NCI-H82 (cell line): Measurements from ENCODE around the gene OR51E1.

Experiments used
- DNase-seq: peaks from one replicate; lab custom pipeline; 2025; lab: John Stamatoyannopoulos, UW

OR51E1 gene

DNA sequence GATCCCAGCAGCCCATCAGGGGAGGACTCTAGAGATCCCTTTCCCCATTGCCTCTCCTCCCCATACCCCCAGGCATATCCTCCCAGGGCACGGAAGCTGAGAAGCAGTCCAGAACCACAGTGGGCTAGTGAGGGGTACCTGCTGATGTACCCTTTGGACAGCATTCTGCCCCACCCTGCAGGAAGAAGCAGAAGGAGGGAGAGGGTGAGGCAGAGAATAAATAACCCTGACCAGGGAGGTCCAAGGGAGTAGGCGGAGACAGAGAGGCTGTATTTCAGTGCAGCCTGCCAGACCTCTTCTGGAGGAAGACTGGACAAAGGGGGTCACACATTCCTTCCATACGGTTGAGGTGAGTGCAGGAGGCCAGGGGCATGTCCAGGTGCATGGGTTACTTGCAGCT, at the start of gene OR51E1:
Gene OR51E1 (plus strand): TSS at position 301 of the 400 bp plus-strand sequence. CDS start 8,545 bp downstream, outside the sequence.
- no peak for DNase-seq

DNA sequence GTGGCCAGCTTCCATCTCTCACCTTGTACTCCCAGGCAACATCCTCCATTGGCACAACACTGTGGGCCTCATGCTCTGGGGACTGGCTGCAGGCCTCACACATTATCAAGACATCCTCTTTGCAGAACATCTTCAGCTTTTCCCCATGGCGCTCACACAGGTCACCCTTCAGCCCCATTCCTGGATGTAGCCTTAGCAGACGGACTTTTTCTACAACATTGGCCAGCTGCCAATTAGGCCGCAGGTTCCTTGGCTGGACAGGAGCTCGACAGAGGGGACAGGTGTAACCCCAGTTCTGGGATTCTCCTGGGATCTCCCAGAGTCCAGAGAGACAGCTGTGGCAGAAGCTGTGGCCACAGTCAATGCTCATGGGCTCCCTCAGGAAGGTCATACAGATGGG, 38.7 kb upstream of the OR51E1 start:
- DNase-seq: no peak

DNA sequence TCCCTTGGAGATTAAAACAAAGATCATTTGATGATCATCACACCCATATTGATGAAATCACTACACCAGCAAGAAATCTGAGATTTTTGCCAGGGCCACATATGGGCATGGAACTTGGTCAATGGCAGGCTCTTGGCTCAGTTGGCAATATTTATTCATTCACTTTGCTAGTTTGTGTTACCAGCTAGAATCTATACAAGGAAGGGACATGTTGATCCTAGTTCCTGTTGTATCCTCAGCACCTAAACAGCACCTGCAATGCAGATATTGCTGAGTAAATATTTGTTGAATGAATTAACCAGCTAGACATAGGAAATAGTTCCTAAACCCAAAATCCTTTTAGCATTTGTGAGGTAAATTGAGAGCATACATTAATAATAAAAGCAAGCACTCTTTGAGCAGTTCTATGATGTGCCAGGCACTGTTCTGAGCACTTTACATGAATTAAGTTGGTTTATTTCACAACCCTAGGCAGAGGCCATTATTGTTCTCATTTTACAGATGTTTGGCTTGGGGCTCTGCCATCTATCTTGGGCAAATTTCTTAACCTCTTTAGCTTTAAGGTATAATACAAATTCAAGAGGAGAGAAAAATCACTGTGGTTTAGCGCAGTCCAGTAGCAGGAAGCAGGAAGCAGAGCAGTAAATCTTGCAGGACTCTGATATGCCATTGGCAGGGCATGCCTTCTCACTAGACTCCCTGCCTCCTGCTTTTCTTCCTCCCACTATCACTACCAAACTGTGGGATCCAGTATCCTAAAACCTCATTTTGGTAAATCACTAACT, 37.4 kb upstream of the OR51E1 start:
- no peak for DNase-seq

- no peak for DNase-seq
These were observed 36.7 kb upstream of the OR51E1 start for GRCh38 chr11:4607096-4607495.

- DNase-seq: peak; percentile 92
These were observed 35.8 kb upstream of the OR51E1 start, which contains the start of gene TRIM68 for GRCh38 chr11:4607781-4608666. TSS of gene TRIM68 (minus strand) at chr11:4608231. CDS start at chr11:4605504, 2,727 bp downstream.

- DNase-seq: no peak
These were observed 33.4 kb upstream of the OR51E1 start for GRCh38 chr11:4610258-4610935.

DNA sequence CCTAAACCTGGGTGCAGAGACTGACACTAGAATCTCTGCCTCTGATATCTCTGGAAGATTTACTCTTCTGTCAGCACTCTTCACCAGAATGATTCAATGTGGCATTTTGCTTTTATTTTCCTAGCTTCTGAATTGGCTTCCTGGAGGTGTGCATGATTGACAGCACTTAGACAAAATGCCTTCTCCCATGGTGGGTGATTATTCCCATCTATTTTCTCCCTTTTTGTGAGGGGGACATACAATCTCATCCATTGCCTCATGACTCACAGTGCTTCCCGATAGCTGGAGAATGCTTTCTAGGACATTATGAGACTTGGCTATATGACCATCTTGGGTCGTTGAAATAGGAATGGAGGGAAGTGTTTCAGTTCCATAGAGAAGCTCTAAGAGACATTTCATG, 31.8 kb upstream of the OR51E1 start:
- DNase-seq: no peak

- DNase-seq: no peak
These were observed 27.8 kb upstream of the OR51E1 start for GRCh38 chr11:4615856-4616444.

- DNase-seq: no peak
These were observed 24.3 kb upstream of the OR51E1 start for GRCh38 chr11:4619514-4619913.

DNA sequence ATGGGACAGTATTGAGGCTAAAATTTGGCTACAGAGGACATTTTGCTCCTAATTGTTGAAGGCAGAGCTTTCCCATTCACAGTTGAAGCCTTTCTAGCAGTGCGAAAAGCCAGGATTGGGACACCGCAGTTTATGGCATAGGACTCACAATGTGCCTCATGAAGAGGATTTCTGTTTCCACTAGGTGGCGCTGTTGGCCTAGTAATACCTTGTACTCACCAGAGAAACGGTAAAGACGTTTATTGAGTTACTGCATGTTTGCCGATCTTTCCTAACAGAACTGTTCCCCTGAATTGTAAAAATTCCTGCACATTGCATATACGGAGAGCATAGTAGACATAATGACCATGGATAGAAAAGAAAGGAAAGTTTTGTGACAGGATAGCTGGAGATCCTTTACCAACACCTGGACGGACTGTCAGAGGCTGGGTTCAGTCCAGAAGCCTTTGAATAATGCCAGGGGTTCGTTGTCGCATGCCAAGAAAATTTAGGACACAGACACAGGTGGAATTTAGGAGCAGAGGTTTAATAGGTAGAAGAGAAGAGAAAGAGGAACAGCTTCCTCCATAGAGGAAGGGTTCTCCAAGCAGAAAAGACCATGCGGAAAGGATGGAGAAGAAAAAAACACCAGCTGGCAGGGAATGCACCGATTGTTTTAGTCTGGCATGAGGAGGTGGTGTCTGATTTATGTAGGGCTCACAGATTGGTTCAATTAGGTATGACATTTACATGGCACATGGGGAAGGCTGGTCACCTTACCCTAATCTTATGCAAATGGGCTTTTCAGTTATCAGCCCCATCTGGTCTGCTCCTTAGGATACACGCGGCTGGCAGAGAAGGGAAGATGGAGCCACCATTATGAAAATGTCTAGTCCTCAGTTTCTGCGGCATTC, 17.3 kb upstream of the OR51E1 start:
- peak; percentile 92 for DNase-seq

GRCh38 chr11:4636136-4636535, 7.6 kb upstream of the OR51E1 start:
- DNase-seq: no peak

DNA sequence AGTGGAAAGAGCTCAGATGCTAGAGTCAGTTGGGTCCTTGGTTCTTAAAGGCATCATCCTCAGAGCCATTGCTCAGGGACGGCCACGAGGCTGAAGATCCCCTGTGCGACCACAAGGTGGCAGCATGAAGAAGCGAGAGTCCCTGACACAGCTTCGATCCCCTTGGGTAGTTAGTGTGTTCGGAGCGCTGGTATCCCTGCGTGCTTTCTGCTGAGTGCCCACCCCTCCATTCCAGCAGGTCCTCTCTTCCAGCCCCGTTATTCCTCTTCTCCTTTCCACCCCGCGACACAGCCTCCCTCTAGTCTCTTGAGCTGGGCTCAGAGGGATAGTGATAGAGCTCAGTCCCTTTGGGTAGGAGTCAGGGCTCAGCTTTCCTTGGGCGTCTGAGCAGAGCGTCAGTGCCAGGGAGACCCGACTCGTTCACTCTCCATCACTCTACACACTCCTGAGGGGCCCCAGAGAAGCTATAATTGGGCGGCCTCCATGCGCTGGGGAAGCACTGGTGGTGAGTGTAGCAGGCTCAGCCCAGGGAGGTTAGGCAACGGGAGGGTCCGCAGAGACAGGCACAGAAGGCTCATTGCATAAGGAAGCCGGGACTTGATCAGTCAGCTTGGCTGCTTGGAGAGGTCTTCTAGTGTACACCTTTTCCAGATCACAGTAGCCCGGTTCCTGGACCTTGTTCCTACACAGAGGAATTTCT, 6.7 kb upstream of the OR51E1 start, which contains the start of gene OR51D1:
Gene OR51D1 (plus strand): TSS at position 516 of the 700 bp plus-strand sequence. CDS start 2,314 bp downstream, outside the sequence.
- peak; percentile 81 for DNase-seq

DNA sequence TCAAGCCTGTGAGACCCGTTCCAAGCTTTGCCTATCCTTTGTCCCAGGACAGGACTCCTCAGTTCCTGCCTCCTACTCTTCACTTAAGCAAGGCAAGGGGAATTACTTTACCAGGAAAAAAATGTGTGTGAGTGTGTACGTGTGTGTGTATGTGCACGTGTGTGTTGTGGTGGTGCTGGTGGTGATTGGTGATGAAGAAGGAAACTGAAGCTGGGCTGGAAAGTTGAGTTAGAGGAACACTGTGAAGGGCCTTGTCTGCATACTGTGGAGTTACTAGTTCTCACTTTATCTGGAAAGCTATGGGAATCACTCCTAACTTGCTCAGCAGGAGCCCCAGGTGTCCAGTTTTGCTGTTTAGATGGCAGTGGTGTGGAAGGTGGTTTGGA, 6.1 kb upstream of the OR51E1 start:
- DNase-seq: no peak

DNA sequence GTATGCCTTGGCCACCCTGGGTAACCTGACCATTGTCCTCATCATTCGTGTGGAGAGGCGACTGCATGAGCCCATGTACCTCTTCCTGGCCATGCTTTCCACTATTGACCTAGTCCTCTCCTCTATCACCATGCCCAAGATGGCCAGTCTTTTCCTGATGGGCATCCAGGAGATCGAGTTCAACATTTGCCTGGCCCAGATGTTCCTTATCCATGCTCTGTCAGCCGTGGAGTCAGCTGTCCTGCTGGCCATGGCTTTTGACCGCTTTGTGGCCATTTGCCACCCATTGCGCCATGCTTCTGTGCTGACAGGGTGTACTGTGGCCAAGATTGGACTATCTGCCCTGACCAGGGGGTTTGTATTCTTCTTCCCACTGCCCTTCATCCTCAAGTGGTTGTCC, 3.9 kb upstream of the OR51E1 start:
- no peak for DNase-seq

DNA sequence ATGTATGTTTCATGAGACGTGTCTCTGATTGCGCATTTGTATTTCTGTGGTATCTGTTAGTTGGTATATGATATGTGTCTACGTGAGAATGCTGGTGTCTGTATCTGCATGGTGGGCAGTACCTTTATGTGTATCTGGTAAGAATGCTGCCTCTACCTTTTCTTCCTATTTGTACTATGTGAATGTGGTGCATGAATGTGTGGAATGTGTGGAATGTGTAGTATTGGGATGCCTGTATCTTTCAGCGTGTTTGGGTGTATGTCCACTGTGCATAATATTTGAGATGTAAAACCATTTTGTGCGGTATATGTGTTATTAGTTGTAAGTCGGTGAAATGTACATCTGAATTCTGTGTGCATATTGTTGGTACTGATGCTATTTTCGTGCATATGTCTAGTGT, 2.3 kb upstream of the OR51E1 start:
- DNase-seq: no peak

DNA sequence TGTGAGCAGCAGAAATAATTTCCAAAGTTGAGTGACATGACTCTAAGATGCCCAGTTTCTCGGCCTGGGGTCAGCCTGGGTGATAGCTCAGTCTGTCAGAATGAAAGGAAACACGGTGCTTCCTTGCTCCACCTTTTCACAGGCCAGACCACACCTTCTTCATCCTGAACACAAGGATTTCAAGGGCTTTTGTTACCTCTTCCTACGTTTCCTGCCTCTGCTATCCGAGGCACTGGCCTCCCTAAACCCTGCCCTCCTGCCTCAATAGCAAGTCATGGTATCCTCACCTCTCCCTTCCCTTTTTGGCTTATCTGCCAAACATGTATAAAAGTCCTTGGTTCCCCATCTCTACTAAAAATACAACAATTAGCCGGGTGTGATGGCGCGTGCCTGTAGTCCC, 1.7 kb upstream of the OR51E1 start:
- DNase-seq: no peak

DNA sequence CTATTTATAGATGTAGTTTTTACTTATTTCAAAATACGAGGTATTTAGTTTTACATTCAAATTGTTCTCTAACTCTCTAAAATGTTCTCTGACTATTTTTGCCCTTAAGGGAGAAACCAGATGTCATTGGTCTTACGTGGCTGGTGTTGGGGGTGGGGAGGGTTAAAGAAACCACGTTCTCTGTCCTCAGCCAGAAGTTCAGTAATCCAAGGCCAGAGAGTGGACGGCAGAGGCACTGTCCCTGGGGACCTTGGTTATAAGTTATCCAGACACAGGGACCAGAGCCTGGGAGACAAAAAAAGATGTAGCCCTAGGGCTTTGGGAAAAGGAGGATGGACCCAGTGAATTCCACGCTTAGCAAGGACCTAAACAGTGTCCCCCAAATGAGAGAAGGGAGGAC, 706 bp upstream of the OR51E1 start:
- no peak for DNase-seq

DNA sequence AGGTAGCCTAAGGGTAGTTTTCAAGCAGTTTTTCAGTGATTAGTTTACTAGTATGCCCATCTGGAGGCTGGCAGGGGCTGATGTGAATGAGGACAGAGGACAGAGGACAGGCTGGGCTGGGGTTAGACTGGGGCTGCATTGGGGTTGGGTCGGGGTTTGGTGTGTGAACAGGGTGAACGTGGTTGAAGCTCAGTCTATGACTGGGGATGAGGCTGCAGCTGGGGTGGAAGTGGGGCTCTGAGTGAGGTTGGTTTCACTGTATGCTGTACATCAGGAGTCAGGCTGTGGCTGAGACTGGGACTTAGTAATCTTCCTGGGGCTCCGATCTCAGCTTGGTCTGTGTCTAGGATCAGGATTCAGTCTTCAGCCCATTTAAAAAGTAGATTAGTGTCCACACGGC, 451 bp downstream of the OR51E1 start:
- DNase-seq: peak; percentile 43

DNA sequence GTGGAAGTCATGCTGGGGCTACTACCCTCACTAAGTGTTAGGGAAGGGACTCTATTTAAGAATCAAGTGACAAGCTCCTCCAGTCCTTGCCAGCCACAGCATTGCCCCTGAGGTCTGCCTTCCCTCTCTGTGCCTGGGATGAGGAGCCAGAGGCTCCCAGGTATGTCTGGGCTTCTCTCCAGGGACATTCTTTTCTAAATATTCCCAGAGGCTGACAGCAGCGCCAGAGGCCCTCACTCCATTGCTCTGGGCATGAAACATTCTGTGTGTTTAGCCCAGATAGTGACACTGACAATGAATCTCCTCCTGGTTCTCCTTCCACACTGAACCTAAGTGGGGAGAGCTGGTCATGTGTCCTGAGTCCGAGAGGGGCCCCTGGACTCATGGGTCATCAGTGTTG, 2.2 kb downstream of the OR51E1 start:
- no peak for DNase-seq

- no peak for DNase-seq
These were observed 4.0 kb downstream of the OR51E1 start for GRCh38 chr11:4647766-4648165.
